Panc1 (cell line): ENCODE measurements around the gene PTPRR. TPM values are rescaled to one million over a fixed set of nuclear protein-coding genes. Genes with fewer than 3 reads are reported as not detected.

Experiments
- ATAC-seq: fragments of 200-7000 bp; cut with Tn5 transposase; 2 replicates; pipeline ENCODE4 v1.9.1; 2020; ENCODE audit warnings: mild to moderate bottlenecking, moderate library complexity
- BruUV-seq: library from RNA; stranded (reverse); fragments of 400-500 nt; replicated peaks from 2 replicates; lab custom pipeline; 2021; lab: Mats Ljungman, UMichigan
- CTCF ChIA-PET: fragments of 300-600 bp; sonication (Branson Sonifier 250); formaldehyde crosslinking; loops from one replicate; lab custom pipeline; 2022; ENCODE audit warnings: antibody characterized with exemption; lab: Charles Lee
- POLR2A ChIA-PET: fragments of 300-600 bp; sonication (Branson Sonifier 250); formaldehyde crosslinking; loops from one replicate; lab custom pipeline; 2022; ENCODE audit warnings: antibody characterized with exemption; lab: Charles Lee
- DNase-seq: peaks from one replicate; pipeline ENCODE4 v3.0.0-alpha.2; 2010; ENCODE audit warnings: low read depth, low spot score
- H3K27ac ChIP-seq: 2 replicates; pipeline ENCODE4 v1.5.1; 2011; ENCODE audit warnings: mild to moderate bottlenecking, low read length, inconsistent platforms
- H3K27me3 ChIP-seq: fragments of 200-500 bp; sonication (Bioruptor generic); 2 replicates; pipeline ENCODE4 v1.6.0; 2014; ENCODE audit warnings: low read length, inconsistent platforms; ENCODE audit not compliant: control insufficient read depth, insufficient read depth
- H3K36me3 ChIP-seq: fragments of 200-500 bp; sonication (Bioruptor generic); 2 replicates; pipeline ENCODE4 v1.5.1; 2014; ENCODE audit warnings: inconsistent platforms, mild to moderate bottlenecking, low read length, moderate library complexity; ENCODE audit not compliant: control insufficient read depth, insufficient read depth
- H3K4me1 ChIP-seq: 2 replicates; pipeline ENCODE4 v1.5.1; 2011; ENCODE audit warnings: inconsistent platforms, mild to moderate bottlenecking, low read length, moderate library complexity; ENCODE audit not compliant: control insufficient read depth, insufficient read depth
- H3K4me3 ChIP-seq, 2 experiments: 2 replicates each; pipeline ENCODE4 v1.5.1; 2011 to 2012; ENCODE audit warnings: low read depth in 2 of 2, low read length in 2 of 2, mild to moderate bottlenecking in 2 of 2, inconsistent platforms in 1 of 2, moderate library complexity in 1 of 2
- H3K9me3 ChIP-seq: fragments of 200-500 bp; sonication (Bioruptor generic); 2 replicates; pipeline ENCODE4 v1.5.1; 2014; ENCODE audit warnings: low read depth, mild to moderate bottlenecking, inconsistent platforms, low read length, moderate library complexity; ENCODE audit not compliant: control insufficient read depth, insufficient read depth
- POLR2AphosphoS5 ChIP-seq: IDR thresholded peaks from 2 replicates; pipeline ENCODE4 v1.6.1; 2012; ENCODE audit warnings: mild to moderate bottlenecking, low read depth, low read length, moderate library complexity
- SIN3A ChIP-seq: IDR thresholded peaks from 2 replicates; pipeline ENCODE4 v1.6.1; 2012; ENCODE audit warnings: low read depth, mild to moderate bottlenecking, low read length, moderate library complexity, borderline replicate concordance; ENCODE audit not compliant: insufficient read depth
- TCF7L2 ChIP-seq: IDR thresholded peaks from 2 replicates; pipeline ENCODE4 v1.6.1; 2011; ENCODE audit warnings: mild to moderate bottlenecking, low read depth, low read length, inconsistent platforms
- in situ Hi-C: cut with HindIII; loops from 2 replicates; pipeline ENCODE4 v1.10.0; 2016; ENCODE audit warnings: low sequenced_read_pairs, low pct_unique_long_range_greater_than_20kb
- intact Hi-C: fragments of 100-400 bp; cut with micrococcal nuclease; formaldehyde crosslinking; loops from one replicate; pipeline ENCODE4 v1.10.0; 2022; ENCODE audit not compliant: unreplicated experiment
- total RNA-seq: library from RNA; stranded (reverse); gene quantifications from one replicate; pipeline ENCODE4 v1.2.1, GENCODE V29; 2021; ENCODE audit not compliant: unreplicated experiment
- TF ChIP-seq, protein P1 (sequence below): fragments of 450-650 bp; IDR thresholded peaks from 2 replicates; pipeline ENCODE4 v1.5.1; 2017; ENCODE audit warnings: mild to moderate bottlenecking
- TF ChIP-seq, protein P2 (sequence below), 2 experiments: IDR thresholded peaks; 2 replicates each; pipeline ENCODE4 v1.6.1; 2011 to 2012; ENCODE audit warnings: low read depth in 2 of 2, control low read depth in 1 of 2, low read length in 1 of 2, mild to moderate bottlenecking in 1 of 2, moderate library complexity in 1 of 2; ENCODE audit not compliant: insufficient read depth in 1 of 2

PTPRR gene
- total RNA-seq, 1 experiment from 2014 or later: not detected

DNA sequence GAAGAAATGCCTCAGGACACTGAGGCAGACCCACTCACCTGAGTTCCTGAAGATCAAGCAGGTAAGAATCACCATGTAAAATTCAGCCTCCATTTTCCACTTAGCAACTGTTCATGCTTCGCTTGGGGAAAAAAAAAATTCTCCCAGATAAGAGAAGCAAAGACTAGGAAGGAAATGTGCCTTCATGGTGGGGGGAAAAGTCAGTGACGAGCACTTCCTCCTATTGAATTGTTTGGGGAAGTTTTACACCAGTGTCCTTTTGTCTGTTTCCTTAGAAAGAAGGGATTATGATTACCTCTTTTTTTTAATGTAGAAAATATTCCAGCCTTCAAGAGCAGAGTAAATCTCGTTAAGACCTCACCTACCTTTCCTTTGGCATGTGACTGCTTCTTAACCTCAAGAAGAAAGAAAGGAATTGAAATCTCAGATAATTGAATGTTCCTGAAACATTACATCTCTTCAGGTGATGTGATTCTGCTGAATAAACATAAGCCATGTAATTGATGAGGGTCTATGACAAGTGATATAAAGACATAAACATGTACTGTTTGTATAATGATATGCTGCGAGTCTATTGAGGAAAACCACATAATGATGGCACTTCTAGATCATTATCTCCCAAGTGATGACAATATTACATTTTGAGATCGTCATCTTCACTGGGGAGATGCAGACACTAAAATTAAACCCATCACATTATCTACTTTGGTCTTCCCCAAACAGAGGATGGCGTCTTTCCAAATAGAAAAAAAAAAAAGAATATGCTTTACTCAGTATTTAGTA, 283.0 kb downstream of the PTPRR start, which contains the start of gene PTPRB:
Gene PTPRB, minus strand, starts transcription at position 127 of the 783 bp plus-strand sequence. Its CDS starts 34 bp downstream, at position 93.
- no peak for ATAC-seq
- Histone ChIP-seq H3K27ac (no peak within 1 kb of the TSS), H3K27me3 (peaks cover 3% of the 10 kb centered on the region; the same call in 1 of the 2 replicates), H3K9me3 (no peaks in the 10 kb centered on the region), H3K4me3 (no peak within 1 kb of the TSS), H3K36me3 (no peaks in the 10 kb centered on the region), H3K4me1 (no peaks in the 10 kb centered on the region)
- intact Hi-C loops (no loop called here), in situ Hi-C loops (no loop called here)
- no TSS peak for BruUV-seq
- CTCF ChIA-PET: no interaction called here
- TF ChIP-seq, protein P1, sequence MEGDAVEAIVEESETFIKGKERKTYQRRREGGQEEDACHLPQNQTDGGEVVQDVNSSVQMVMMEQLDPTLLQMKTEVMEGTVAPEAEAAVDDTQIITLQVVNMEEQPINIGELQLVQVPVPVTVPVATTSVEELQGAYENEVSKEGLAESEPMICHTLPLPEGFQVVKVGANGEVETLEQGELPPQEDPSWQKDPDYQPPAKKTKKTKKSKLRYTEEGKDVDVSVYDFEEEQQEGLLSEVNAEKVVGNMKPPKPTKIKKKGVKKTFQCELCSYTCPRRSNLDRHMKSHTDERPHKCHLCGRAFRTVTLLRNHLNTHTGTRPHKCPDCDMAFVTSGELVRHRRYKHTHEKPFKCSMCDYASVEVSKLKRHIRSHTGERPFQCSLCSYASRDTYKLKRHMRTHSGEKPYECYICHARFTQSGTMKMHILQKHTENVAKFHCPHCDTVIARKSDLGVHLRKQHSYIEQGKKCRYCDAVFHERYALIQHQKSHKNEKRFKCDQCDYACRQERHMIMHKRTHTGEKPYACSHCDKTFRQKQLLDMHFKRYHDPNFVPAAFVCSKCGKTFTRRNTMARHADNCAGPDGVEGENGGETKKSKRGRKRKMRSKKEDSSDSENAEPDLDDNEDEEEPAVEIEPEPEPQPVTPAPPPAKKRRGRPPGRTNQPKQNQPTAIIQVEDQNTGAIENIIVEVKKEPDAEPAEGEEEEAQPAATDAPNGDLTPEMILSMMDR: no peak
- TF ChIP-seq POLR2AphosphoS5: no peak
- TF ChIP-seq TCF7L2: no peak
- TF ChIP-seq, protein P2, sequence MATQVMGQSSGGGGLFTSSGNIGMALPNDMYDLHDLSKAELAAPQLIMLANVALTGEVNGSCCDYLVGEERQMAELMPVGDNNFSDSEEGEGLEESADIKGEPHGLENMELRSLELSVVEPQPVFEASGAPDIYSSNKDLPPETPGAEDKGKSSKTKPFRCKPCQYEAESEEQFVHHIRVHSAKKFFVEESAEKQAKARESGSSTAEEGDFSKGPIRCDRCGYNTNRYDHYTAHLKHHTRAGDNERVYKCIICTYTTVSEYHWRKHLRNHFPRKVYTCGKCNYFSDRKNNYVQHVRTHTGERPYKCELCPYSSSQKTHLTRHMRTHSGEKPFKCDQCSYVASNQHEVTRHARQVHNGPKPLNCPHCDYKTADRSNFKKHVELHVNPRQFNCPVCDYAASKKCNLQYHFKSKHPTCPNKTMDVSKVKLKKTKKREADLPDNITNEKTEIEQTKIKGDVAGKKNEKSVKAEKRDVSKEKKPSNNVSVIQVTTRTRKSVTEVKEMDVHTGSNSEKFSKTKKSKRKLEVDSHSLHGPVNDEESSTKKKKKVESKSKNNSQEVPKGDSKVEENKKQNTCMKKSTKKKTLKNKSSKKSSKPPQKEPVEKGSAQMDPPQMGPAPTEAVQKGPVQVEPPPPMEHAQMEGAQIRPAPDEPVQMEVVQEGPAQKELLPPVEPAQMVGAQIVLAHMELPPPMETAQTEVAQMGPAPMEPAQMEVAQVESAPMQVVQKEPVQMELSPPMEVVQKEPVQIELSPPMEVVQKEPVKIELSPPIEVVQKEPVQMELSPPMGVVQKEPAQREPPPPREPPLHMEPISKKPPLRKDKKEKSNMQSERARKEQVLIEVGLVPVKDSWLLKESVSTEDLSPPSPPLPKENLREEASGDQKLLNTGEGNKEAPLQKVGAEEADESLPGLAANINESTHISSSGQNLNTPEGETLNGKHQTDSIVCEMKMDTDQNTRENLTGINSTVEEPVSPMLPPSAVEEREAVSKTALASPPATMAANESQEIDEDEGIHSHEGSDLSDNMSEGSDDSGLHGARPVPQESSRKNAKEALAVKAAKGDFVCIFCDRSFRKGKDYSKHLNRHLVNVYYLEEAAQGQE (IDR thresholded peaks at IDR 0.05; ENCODE audit: insufficient read depth in 1 of 2, low read depth in 2 of 2, low read length in 1 of 2): no peak
- TF ChIP-seq SIN3A: no peak
- DNase-seq: no peak
- POLR2A ChIA-PET: no interaction called here

DNA sequence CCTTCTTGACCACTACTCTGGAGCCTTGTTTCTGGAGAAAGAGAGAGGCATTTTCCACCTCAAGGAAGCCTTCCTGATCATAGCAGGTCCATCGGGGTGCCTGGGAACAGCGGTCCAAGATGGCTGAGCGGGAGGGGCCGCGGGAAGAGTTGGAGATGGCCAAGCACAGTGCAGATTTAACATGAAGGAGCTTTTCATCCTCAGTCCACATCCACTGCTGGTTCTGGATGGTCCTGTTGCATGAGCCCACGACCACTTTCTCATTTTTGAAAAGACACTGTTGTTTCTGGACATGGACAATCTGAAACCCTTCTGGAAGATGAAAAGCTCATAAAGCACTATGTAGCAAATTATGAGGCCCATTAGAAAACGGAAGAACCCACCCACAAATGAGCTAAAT, 284.8 kb downstream of the PTPRR start:
- BruUV-seq: no TSS peak
- Histone ChIP-seq H3K36me3 (no peaks in the 10 kb centered on the region), H3K4me3 (no peak overlapping the region), H3K4me1 (no peaks in the 10 kb centered on the region), H3K9me3 (no peaks in the 10 kb centered on the region), H3K27ac (no peak overlapping the region), H3K27me3 (peaks cover 3% of the 10 kb centered on the region; the same call in 1 of the 2 replicates)
- TF ChIP-seq, protein P1: no peak
- TF ChIP-seq TCF7L2: no peak
- TF ChIP-seq, protein P2 (IDR thresholded peaks at IDR 0.05; ENCODE audit: insufficient read depth in 1 of 2, low read depth in 2 of 2, low read length in 1 of 2): no peak
- no peak for TF ChIP-seq POLR2AphosphoS5
- TF ChIP-seq SIN3A: no peak
- intact Hi-C loops: no loop called here
- DNase-seq (no peak), ATAC-seq (no peak)
- CTCF ChIA-PET: no interaction called here
- POLR2A ChIA-PET: interaction anchor here (0.7 kb wide), 1 partner anchor 97 kb away, joined by 3 read pairs; no protein-coding TSS in a partner anchor
- in situ Hi-C loops: no loop called here
